ENCODE results near the gene RFX8. TPM values are rescaled to one million over a fixed set of nuclear protein-coding genes. Genes with fewer than 3 reads are reported as not detected.
A peak's percentile ranks its signal among the peaks of the same experiment; 100 is the strongest.

RFX8 gene
- total and polyA plus RNA-seq, 2 of the 13 experiments (the other 11 are each of a cell fraction or from before 2014, with no cell fraction given): not detected

GRCh38 chr2:101469863-101470262, 5.0 kb downstream of the RFX8 start (continued):
- TF ChIP-seq ATF4 (CRISPR knock-in tag; IDR thresholded peaks at IDR 0.05) (peak in 1 of 2 experiments; percentile 87; a peak in 2 of 4 replicates), MEIS2 (CRISPR knock-in tag; IDR thresholded peaks at IDR 0.05) (0 out of 2 replicates have a peak, but pooled peaks have one; percentile 36), ZNF331 (CRISPR knock-in tag; IDR thresholded peaks at IDR 0.05) (peak; percentile 38; the same call in 1 of the 2 replicates), HINFP (CRISPR knock-in tag; IDR thresholded peaks at IDR 0.05; ENCODE audit: low read depth) (no peak), ZNF780A (CRISPR knock-in tag; IDR thresholded peaks at IDR 0.05) (peak; percentile 65; the same call in 1 of the 2 replicates), ZNF770 (CRISPR knock-in tag; IDR thresholded peaks at IDR 0.05) (no peak), ZNF691 (CRISPR knock-in tag; IDR thresholded peaks at IDR 0.05; ENCODE audit: borderline replicate concordance, low read depth) (peak; percentile 35; the same call in 1 of the 2 replicates), RXRB (CRISPR knock-in tag; IDR thresholded peaks at IDR 0.05; ENCODE audit: borderline replicate concordance) (0 out of 2 replicates have a peak, but pooled peaks have one; percentile 9), FOXA3 (CRISPR knock-in tag; IDR thresholded peaks at IDR 0.05) (0 out of 2 replicates have a peak, but pooled peaks have one; percentile 27), ZNF609 (CRISPR knock-in tag; IDR thresholded peaks at IDR 0.05; ENCODE audit: borderline replicate concordance) (0 out of 2 replicates have a peak, but pooled peaks have one; percentile 17), FOXK1 (CRISPR knock-in tag; IDR thresholded peaks at IDR 0.05; ENCODE audit: borderline replicate concordance, low read depth) (peak; percentile 17; the same call in 1 of the 2 replicates), NFYC (CRISPR knock-in tag; IDR thresholded peaks at IDR 0.05) (no peak), MAFF (IDR thresholded peaks at IDR 0.05; ENCODE audit: low read depth, low read length) (peak; percentile 28; the same call in 1 of the 2 replicates), ZMYM3 (CRISPR knock-in tag; IDR thresholded peaks at IDR 0.05) (0 out of 2 replicates have a peak, but pooled peaks have one; percentile 52), ZZZ3 (CRISPR knock-in tag; IDR thresholded peaks at IDR 0.05; ENCODE audit: borderline replicate concordance) (no peak)
